Measurements from ENCODE around the gene RPP21. TPM values are rescaled to one million over a fixed set of nuclear protein-coding genes. Genes with fewer than 3 reads are reported as not detected.

Gene RPP21

DNA sequence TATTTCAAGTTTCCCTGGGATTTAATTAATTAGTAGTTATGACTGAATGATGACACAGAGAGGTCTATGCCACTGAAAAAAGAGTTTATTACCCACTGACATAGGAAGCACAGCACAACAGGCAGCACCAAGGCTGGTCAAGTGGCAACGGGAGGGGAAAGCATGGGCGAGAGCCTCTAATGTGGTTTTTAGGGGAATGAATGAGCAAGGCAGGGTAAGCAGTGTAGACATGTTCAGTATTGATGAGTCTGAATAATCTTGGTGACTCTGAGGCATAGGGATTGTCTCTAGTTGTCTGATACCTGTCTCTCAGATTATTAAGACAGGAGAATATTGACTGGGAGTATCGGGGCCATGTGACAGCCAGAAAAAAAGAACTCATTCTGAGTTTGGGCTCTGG, 46.3 kb downstream of the RPP21 start:
- Histone ChIP-seq H3K27ac (ENCODE audit: low read length, poor library complexity, severe bottlenecking) (no peak overlapping the region), H3K14ac (ENCODE audit: low read length in 2 of 2) (no peak overlapping the region), H2BK15ac (ENCODE audit: low read depth, poor library complexity, severe bottlenecking) (no peak overlapping the region)

DNA sequence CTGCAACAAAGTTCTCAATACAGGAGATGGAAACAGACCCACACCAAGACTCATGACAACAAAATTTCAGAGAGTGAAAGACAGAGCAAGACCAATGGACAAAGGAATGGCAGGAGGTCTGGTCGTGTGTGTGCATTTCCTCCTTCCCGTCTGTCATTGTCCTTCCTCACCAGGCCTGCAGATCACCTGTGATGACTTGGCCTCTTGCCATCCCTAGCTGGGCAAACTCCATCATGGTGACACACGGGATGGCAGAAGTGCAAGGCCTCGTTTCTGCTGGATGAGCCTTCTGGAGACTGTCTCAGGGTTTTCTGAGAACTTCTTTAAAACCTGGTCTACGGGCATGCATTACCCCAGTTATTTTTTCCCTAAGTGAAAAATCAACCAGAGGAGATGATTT, 49.2 kb downstream of the RPP21 start:
- H3K9ac ChIP-seq (ENCODE audit: low read length) = no peak overlapping the region
- no peak overlapping the region for H3K14ac ChIP-seq (ENCODE audit: low read length in 2 of 2)
- no peak overlapping the region for H2BK5ac ChIP-seq (ENCODE audit: low read depth, low read length, poor library complexity, severe bottlenecking)
- no peak overlapping the region for H2BK12ac ChIP-seq (ENCODE audit: low read length in 2 of 2)
- H2AK5ac ChIP-seq (ENCODE audit: low read length, severe bottlenecking) = no peak overlapping the region
- WGBS = 37% methylated on average over 4 of the region's 5 CpGs
- H3K27me3 ChIP-seq (ENCODE audit: control insufficient read depth in 1 of 2, insufficient read depth in 1 of 2, low read length in 2 of 2) = peaks cover 55 to 72% of the 10 kb centered on the region in 2 experiments
- H3K4ac ChIP-seq (ENCODE audit: low read depth in 1 of 2, low read length in 2 of 2) = no peak overlapping the region
- no peak overlapping the region for H3K4me3 ChIP-seq (ENCODE audit: insufficient read depth in 1 of 2, low read depth in 1 of 2, low read length in 2 of 2)
- DNase-seq = no peak
- H2BK15ac ChIP-seq (ENCODE audit: low read depth, poor library complexity, severe bottlenecking) = no peak overlapping the region
- H4K91ac ChIP-seq (ENCODE audit: low read length) = no peak overlapping the region
- no peak overlapping the region for H3K23ac ChIP-seq (ENCODE audit: low read length in 2 of 2)
- no peaks in the 10 kb centered on the region for H3K36me3 ChIP-seq (ENCODE audit: control insufficient read depth in 1 of 2, insufficient read depth in 2 of 2, low read depth in 1 of 2, low read length in 2 of 2)
- no peaks in the 10 kb centered on the region for H3K9me3 ChIP-seq (ENCODE audit: control insufficient read depth, low read length)
- no peaks in the 10 kb centered on the region for H3K79me1 ChIP-seq (replicated peaks; ENCODE audit: low read length, poor library complexity, severe bottlenecking)
- no peaks in the 10 kb centered on the region for H3K4me1 ChIP-seq (ENCODE audit: control insufficient read depth, insufficient read depth, low read depth, low read length)
- H3K18ac ChIP-seq (ENCODE audit: low read depth in 1 of 2, low read length in 2 of 2) = no peak overlapping the region
- no peak overlapping the region for H4K8ac ChIP-seq (ENCODE audit: low read length)
- no peak overlapping the region for H3K27ac ChIP-seq (ENCODE audit: low read length, poor library complexity, severe bottlenecking)
- H3K4me2 ChIP-seq (ENCODE audit: low read length, poor library complexity, severe bottlenecking) = no peak overlapping the region
- H2AFZ ChIP-seq (ENCODE audit: low read depth, low read length) = no peak overlapping the region
- H2BK120ac ChIP-seq (ENCODE audit: low read depth, low read length) = no peak overlapping the region

More for the DNA sequence above, 46.3 kb downstream of the RPP21 start:
- peaks cover 43 to 84% of the 10 kb centered on the region in 2 experiments for H3K27me3 ChIP-seq (ENCODE audit: control insufficient read depth in 1 of 2, insufficient read depth in 1 of 2, low read length in 2 of 2)
- no peak overlapping the region for H3K18ac ChIP-seq (ENCODE audit: low read depth in 1 of 2, low read length in 2 of 2)
- H2AFZ ChIP-seq (ENCODE audit: low read depth, low read length) = no peak overlapping the region
- no peaks in the 10 kb centered on the region for H3K9me3 ChIP-seq (ENCODE audit: control insufficient read depth, low read length)
- H3K36me3 ChIP-seq (ENCODE audit: control insufficient read depth in 1 of 2, insufficient read depth in 2 of 2, low read depth in 1 of 2, low read length in 2 of 2) = no peaks in the 10 kb centered on the region
- H3K4me2 ChIP-seq (ENCODE audit: low read length, poor library complexity, severe bottlenecking) = no peak overlapping the region
- no peaks in the 10 kb centered on the region for H3K79me1 ChIP-seq (replicated peaks; ENCODE audit: low read length, poor library complexity, severe bottlenecking)
- no peaks in the 10 kb centered on the region for H3K4me1 ChIP-seq (ENCODE audit: control insufficient read depth, insufficient read depth, low read depth, low read length)
- WGBS = 77% methylated on average over 3 of the region's 3 CpGs
- DNase-seq = no peak
- H2BK12ac ChIP-seq (ENCODE audit: low read length in 2 of 2) = no peak overlapping the region
- H2AK5ac ChIP-seq (ENCODE audit: low read length, severe bottlenecking) = no peak overlapping the region
- H3K23ac ChIP-seq (ENCODE audit: low read length in 2 of 2) = no peak overlapping the region
- no peak overlapping the region for H4K8ac ChIP-seq (ENCODE audit: low read length)
- no peak overlapping the region for H2BK120ac ChIP-seq (ENCODE audit: low read depth, low read length)
- H4K91ac ChIP-seq (ENCODE audit: low read length) = no peak overlapping the region
- no peak overlapping the region for H2BK5ac ChIP-seq (ENCODE audit: low read depth, low read length, poor library complexity, severe bottlenecking)
- H3K4ac ChIP-seq (ENCODE audit: low read depth in 1 of 2, low read length in 2 of 2) = no peak overlapping the region
- H3K9ac ChIP-seq (ENCODE audit: low read length) = no peak overlapping the region
- no peak overlapping the region for H3K4me3 ChIP-seq (ENCODE audit: insufficient read depth in 1 of 2, low read depth in 1 of 2, low read length in 2 of 2)

Small RNA genes lying within 50 kb of the gene (small RNA-seq; reads per million reads assigned to genes)
- gene HLA-N (ENCODE audit: low read depth) = not detected
